ENCODE data around the gene RESP18. TPM values are rescaled to one million over a fixed set of nuclear protein-coding genes. Genes with fewer than 3 reads are reported as not detected.
"Not testable (repeated sequence)": the region's sequence is repeated elsewhere in the genome, so short reads cannot be mapped to it uniquely, and the experiment has no call there.

Gene RESP18
- total RNA-seq, 1 experiment from 2014 or later = not detected

DNA sequence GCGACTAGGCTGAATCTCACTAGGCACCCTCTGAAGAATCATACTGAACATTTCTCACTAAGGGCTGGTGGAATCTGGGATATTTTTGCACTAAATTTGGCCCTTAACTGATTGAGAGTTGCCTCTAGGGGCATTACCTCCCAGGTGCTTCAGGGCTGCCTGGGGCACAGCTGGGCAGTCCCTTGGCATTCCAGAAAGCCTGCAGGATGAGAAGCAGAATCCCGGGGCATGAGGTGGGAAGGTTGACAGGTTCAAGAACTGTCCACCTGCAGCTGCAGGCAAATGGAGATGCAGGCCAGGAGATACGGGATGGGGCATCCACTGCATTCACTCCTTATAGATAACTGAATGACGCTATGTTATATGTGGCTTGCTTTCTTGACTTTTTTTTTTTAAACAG lies 7.4 kb downstream of the RESP18 start:
- no TSS peak for BruUV-seq (replicated peaks)

GRCh38 chr2:219323434-219323833 lies 9.1 kb downstream of the RESP18 start:
- no peaks in the 10 kb centered on the region for H3K9me2 ChIP-seq (ENCODE audit: insufficient read depth)
- H3F3A ChIP-seq (ENCODE audit: insufficient read depth, low read depth) = no peaks in the 10 kb centered on the region
- H3K27ac ChIP-seq = no peak overlapping the region
- peaks cover 68% of the 10 kb centered on the region for H3K27me3 ChIP-seq (ENCODE audit: insufficient read depth, low read depth)
- ChIA-PET CTCF (no interaction called here), POLR2A (ENCODE audit: unreplicated experiment) (no interaction called here)
- H3K79me2 ChIP-seq (ENCODE audit: low read depth) = no peaks in the 10 kb centered on the region
- DNase-seq = no peak
- H3K4me2 ChIP-seq = no peak overlapping the region
- H4K20me1 ChIP-seq (ENCODE audit: insufficient read depth) = no peaks in the 10 kb centered on the region
- intact Hi-C loops (cut with micrococcal nuclease; ENCODE audit: unreplicated experiment) = no loop called here
- TF ChIP-seq EZH2 (IDR thresholded peaks at IDR 0.05; ENCODE audit: low read depth) = no peak
- H2AFZ ChIP-seq = no peak overlapping the region
- no peaks in the 10 kb centered on the region for H3K9me3 ChIP-seq (ENCODE audit: insufficient read depth, low read depth)
- H3K4me1 ChIP-seq (replicated peaks; ENCODE audit: insufficient read depth) = no peaks in the 10 kb centered on the region
- no peaks in the 10 kb centered on the region for H3K36me3 ChIP-seq (ENCODE audit: low read depth)
- no TSS peak for BruUV-seq (replicated peaks)
- no peak overlapping the region for H3K4me3 ChIP-seq

More for the DNA sequence above, 7.4 kb downstream of the RESP18 start:
- POLR2A ChIA-PET (ENCODE audit: unreplicated experiment) = no interaction called here
- Histone ChIP-seq H3K9me2 (ENCODE audit: insufficient read depth) (no peaks in the 10 kb centered on the region), H3K27me3 (ENCODE audit: insufficient read depth, low read depth) (peaks cover 81% of the 10 kb centered on the region), H3K27ac (no peak overlapping the region), H3F3A (ENCODE audit: insufficient read depth, low read depth) (no peaks in the 10 kb centered on the region), H3K9me3 (ENCODE audit: insufficient read depth, low read depth) (no peaks in the 10 kb centered on the region), H2AFZ (no peak overlapping the region), H3K4me3 (no peak overlapping the region), H3K79me2 (ENCODE audit: low read depth) (no peaks in the 10 kb centered on the region), H3K36me3 (ENCODE audit: low read depth) (no peaks in the 10 kb centered on the region), H3K4me1 (replicated peaks; ENCODE audit: insufficient read depth) (no peaks in the 10 kb centered on the region), H4K20me1 (ENCODE audit: insufficient read depth) (no peaks in the 10 kb centered on the region), H3K4me2 (no peak overlapping the region)
- CTCF ChIA-PET = no interaction called here
- intact Hi-C loops (cut with micrococcal nuclease; ENCODE audit: unreplicated experiment) = no loop called here
- DNase-seq = no peak
- TF ChIP-seq EZH2 (IDR thresholded peaks at IDR 0.05; ENCODE audit: low read depth) = no peak
- TF ChIP-seq, protein P1, sequence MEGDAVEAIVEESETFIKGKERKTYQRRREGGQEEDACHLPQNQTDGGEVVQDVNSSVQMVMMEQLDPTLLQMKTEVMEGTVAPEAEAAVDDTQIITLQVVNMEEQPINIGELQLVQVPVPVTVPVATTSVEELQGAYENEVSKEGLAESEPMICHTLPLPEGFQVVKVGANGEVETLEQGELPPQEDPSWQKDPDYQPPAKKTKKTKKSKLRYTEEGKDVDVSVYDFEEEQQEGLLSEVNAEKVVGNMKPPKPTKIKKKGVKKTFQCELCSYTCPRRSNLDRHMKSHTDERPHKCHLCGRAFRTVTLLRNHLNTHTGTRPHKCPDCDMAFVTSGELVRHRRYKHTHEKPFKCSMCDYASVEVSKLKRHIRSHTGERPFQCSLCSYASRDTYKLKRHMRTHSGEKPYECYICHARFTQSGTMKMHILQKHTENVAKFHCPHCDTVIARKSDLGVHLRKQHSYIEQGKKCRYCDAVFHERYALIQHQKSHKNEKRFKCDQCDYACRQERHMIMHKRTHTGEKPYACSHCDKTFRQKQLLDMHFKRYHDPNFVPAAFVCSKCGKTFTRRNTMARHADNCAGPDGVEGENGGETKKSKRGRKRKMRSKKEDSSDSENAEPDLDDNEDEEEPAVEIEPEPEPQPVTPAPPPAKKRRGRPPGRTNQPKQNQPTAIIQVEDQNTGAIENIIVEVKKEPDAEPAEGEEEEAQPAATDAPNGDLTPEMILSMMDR (conservative IDR thresholded peaks at IDR 0.05) = no peak

GRCh38 chr2:219314804-219315468 lies 17.6 kb downstream of the RESP18 start:
- no peak overlapping the region for H3K4me2 ChIP-seq
- H2AFZ ChIP-seq = no peak overlapping the region
- H3K36me3 ChIP-seq (ENCODE audit: low read depth) = no peaks in the 10 kb centered on the region
- no peaks in the 10 kb centered on the region for H3K9me2 ChIP-seq (ENCODE audit: insufficient read depth)
- no peak overlapping the region for H3K27ac ChIP-seq
- H3F3A ChIP-seq (ENCODE audit: insufficient read depth, low read depth) = no peaks in the 10 kb centered on the region
- intact Hi-C loops (cut with micrococcal nuclease; ENCODE audit: unreplicated experiment) = no loop called here
- no peaks in the 10 kb centered on the region for H3K79me2 ChIP-seq (ENCODE audit: low read depth)
- H4K20me1 ChIP-seq (ENCODE audit: insufficient read depth) = no peaks in the 10 kb centered on the region
- ChIA-PET POLR2A (ENCODE audit: unreplicated experiment) (no interaction called here), CTCF (interaction anchor here (0.7 kb wide), 2 partner anchors 36 to 206 kb away, joined by 4 to 12 read pairs; partner anchors contain the start of gene DNAJB2)
- peaks cover 14% of the 10 kb centered on the region; the same call in 1 of the 2 replicates for H3K27me3 ChIP-seq (ENCODE audit: insufficient read depth, low read depth)
- no TSS peak for BruUV-seq (replicated peaks)
- H3K4me1 ChIP-seq (replicated peaks; ENCODE audit: insufficient read depth) = no peaks in the 10 kb centered on the region
- TF ChIP-seq EZH2 (IDR thresholded peaks at IDR 0.05; ENCODE audit: low read depth) = no peak
- TF ChIP-seq, protein P1 (conservative IDR thresholded peaks at IDR 0.05) = no peak
- no peak overlapping the region for H3K4me3 ChIP-seq
- no peak for DNase-seq
- H3K9me3 ChIP-seq (ENCODE audit: insufficient read depth, low read depth) = no peaks in the 10 kb centered on the region

- CTCF ChIA-PET; BruUV-seq (replicated peaks); H3K4me1 ChIP-seq (replicated peaks; ENCODE audit: insufficient read depth); intact Hi-C loops (cut with micrococcal nuclease; ENCODE audit: unreplicated experiment); H3K36me3 ChIP-seq (ENCODE audit: low read depth); H3K79me2 ChIP-seq (ENCODE audit: low read depth); H2AFZ ChIP-seq; POLR2A ChIA-PET (ENCODE audit: unreplicated experiment); H3K27ac ChIP-seq; H3K4me2 ChIP-seq; H3F3A ChIP-seq (ENCODE audit: insufficient read depth, low read depth); H3K9me2 ChIP-seq (ENCODE audit: insufficient read depth); DNase-seq; H3K9me3 ChIP-seq (ENCODE audit: insufficient read depth, low read depth); H3K4me3 ChIP-seq; H4K20me1 ChIP-seq (ENCODE audit: insufficient read depth): not testable (repeated sequence)
- peaks cover 16% of the 10 kb centered on the region; the same call in 1 of the 2 replicates for H3K27me3 ChIP-seq (ENCODE audit: insufficient read depth, low read depth)
Observed at GRCh38 chr2:219312683-219313263, 19.8 kb downstream of the RESP18 start.

Data from PC-9 (cell line).